ES-I3 (cell line): Measurements from ENCODE around the gene TRHDE.
"Not testable (repeated sequence)": the region's sequence is repeated elsewhere in the genome, so short reads cannot be mapped to it uniquely, and the experiment has no call there.

Experiments used
- H3K36me3 ChIP-seq: 2 replicates; pipeline ENCODE4 v1.6.1; 2013; ENCODE audit warnings: mild to moderate bottlenecking, low read length, control low read depth, moderate library complexity; ENCODE audit not compliant: insufficient read depth
- H3K4me1 ChIP-seq: 2 replicates; pipeline ENCODE4 v1.6.1; 2013; ENCODE audit warnings: mild to moderate bottlenecking, control low read depth, low read length; ENCODE audit not compliant: insufficient read depth
- H3K9ac ChIP-seq: 2 replicates; pipeline ENCODE4 v1.6.1; 2013; ENCODE audit warnings: low read depth, mild to moderate bottlenecking, low read length, moderate library complexity
- H3K9me3 ChIP-seq: 2 replicates; pipeline ENCODE4 v1.6.1; 2013; ENCODE audit warnings: mild to moderate bottlenecking, low read length, moderate library complexity; ENCODE audit not compliant: control insufficient read depth, insufficient read depth

TRHDE gene

GRCh38 chr12:72642706-72643105 is 370.5 kb downstream of the TRHDE start:
- Histone ChIP-seq H3K4me1 (no peaks in the 10 kb centered on the region), H3K36me3 (no peaks in the 10 kb centered on the region; the same call in 1 of the 2 replicates), H3K9me3 (peaks cover 3% of the 10 kb centered on the region; the same call in 1 of the 2 replicates), H3K9ac (no peak overlapping the region)

GRCh38 chr12:72647139-72647538 is 375.0 kb downstream of the TRHDE start:
- H3K36me3 ChIP-seq = no peaks in the 10 kb centered on the region; the same call in 1 of the 2 replicates
- no peaks in the 10 kb centered on the region for H3K4me1 ChIP-seq
- H3K9me3 ChIP-seq = peaks cover 3% of the 10 kb centered on the region; the same call in 1 of the 2 replicates
- H3K9ac ChIP-seq = no peak overlapping the region

- Histone ChIP-seq H3K36me3 (no peaks in the 10 kb centered on the region), H3K9ac (no peak overlapping the region), H3K4me1 (no peaks in the 10 kb centered on the region), H3K9me3 (no peaks in the 10 kb centered on the region)
These were observed 386.4 kb downstream of the TRHDE start for GRCh38 chr12:72658615-72659014.

- H3K36me3 ChIP-seq, H3K9ac ChIP-seq, H3K4me1 ChIP-seq, H3K9me3 ChIP-seq: not testable (repeated sequence)
These were observed 388.0 kb downstream of the TRHDE start for GRCh38 chr12:72660174-72660573.

- no peaks in the 10 kb centered on the region for H3K36me3 ChIP-seq
- no peaks in the 10 kb centered on the region for H3K9me3 ChIP-seq
- H3K4me1 ChIP-seq = no peaks in the 10 kb centered on the region
- H3K9ac ChIP-seq = no peak overlapping the region
These were observed 401.7 kb downstream of the TRHDE start for GRCh38 chr12:72673853-72674252.

GRCh38 chr12:72676556-72676955 is 404.4 kb downstream of the TRHDE start:
- Histone ChIP-seq H3K9me3 (no peaks in the 10 kb centered on the region), H3K9ac (no peak overlapping the region), H3K4me1 (no peaks in the 10 kb centered on the region), H3K36me3 (no peaks in the 10 kb centered on the region)

GRCh38 chr12:72677139-72677538 is 405.0 kb downstream of the TRHDE start:
- Histone ChIP-seq H3K9me3 (no peaks in the 10 kb centered on the region), H3K36me3 (no peaks in the 10 kb centered on the region), H3K9ac (no peak overlapping the region), H3K4me1 (no peaks in the 10 kb centered on the region)

- Histone ChIP-seq H3K36me3 (no peaks in the 10 kb centered on the region), H3K9ac (no peak overlapping the region), H3K9me3 (no peaks in the 10 kb centered on the region), H3K4me1 (no peaks in the 10 kb centered on the region)
These were observed 405.7 kb downstream of the TRHDE start for GRCh38 chr12:72677846-72678245.

GRCh38 chr12:72679147-72679757 is 407.1 kb downstream of the TRHDE start:
- Histone ChIP-seq H3K9ac (no peak overlapping the region), H3K36me3 (no peaks in the 10 kb centered on the region), H3K9me3 (no peaks in the 10 kb centered on the region), H3K4me1 (no peaks in the 10 kb centered on the region)

GRCh38 chr12:72681028-72681427 is 408.9 kb downstream of the TRHDE start:
- H3K36me3 ChIP-seq = no peaks in the 10 kb centered on the region
- H3K9me3 ChIP-seq = no peaks in the 10 kb centered on the region
- no peak overlapping the region for H3K9ac ChIP-seq
- no peaks in the 10 kb centered on the region for H3K4me1 ChIP-seq

- H3K36me3 ChIP-seq = no peaks in the 10 kb centered on the region
- H3K9me3 ChIP-seq = no peaks in the 10 kb centered on the region
- H3K4me1 ChIP-seq = no peaks in the 10 kb centered on the region
- no peak overlapping the region for H3K9ac ChIP-seq
These were observed 412.3 kb downstream of the TRHDE start for GRCh38 chr12:72684491-72684890.

GRCh38 chr12:72692338-72692737 is 420.2 kb downstream of the TRHDE start:
- Histone ChIP-seq H3K36me3 (no peaks in the 10 kb centered on the region), H3K9ac (no peak overlapping the region), H3K4me1 (peaks cover 5% of the 10 kb centered on the region; the same call in 1 of the 2 replicates), H3K9me3 (no peaks in the 10 kb centered on the region)

GRCh38 chr12:72694193-72694592 is 422.0 kb downstream of the TRHDE start:
- no peak overlapping the region for H3K9ac ChIP-seq
- H3K4me1 ChIP-seq = peaks cover 5% of the 10 kb centered on the region; the same call in 1 of the 2 replicates
- no peaks in the 10 kb centered on the region for H3K36me3 ChIP-seq
- H3K9me3 ChIP-seq = no peaks in the 10 kb centered on the region

- H3K36me3 ChIP-seq = no peaks in the 10 kb centered on the region
- H3K9me3 ChIP-seq = peaks cover 12% of the 10 kb centered on the region
- H3K4me1 ChIP-seq = no peaks in the 10 kb centered on the region
- H3K9ac ChIP-seq = no peak overlapping the region
These were observed 427.2 kb downstream of the TRHDE start for GRCh38 chr12:72699362-72699761.

GRCh38 chr12:72712025-72712424 is 439.9 kb downstream of the TRHDE start:
- H3K4me1 ChIP-seq, H3K9ac ChIP-seq, H3K36me3 ChIP-seq, H3K9me3 ChIP-seq: not testable (repeated sequence)
